Forelimb muscle (tissue), 1 donor: ENCODE results near the gene HGF. TPM values are rescaled to one million over a fixed set of nuclear protein-coding genes. Genes with fewer than 3 reads are reported as not detected.
"Not testable (repeated sequence)": the region's sequence is repeated elsewhere in the genome, so short reads cannot be mapped to it uniquely, and the experiment has no call there.

Experiments
- DNase-seq: peaks from one replicate; pipeline ENCODE4 v3.0.0-alpha.2; 2013; ENCODE audit warnings: low read depth
- polyA plus RNA-seq: library from polyadenylated mRNA; unstranded; fragments of 120-200 nt; gene quantifications from one replicate; pipeline ENCODE4 v1.2.1, GENCODE V29; 2013; ENCODE audit not compliant: insufficient read length

The HGF gene
- polyA plus RNA-seq: 5.0 TPM

- peak; percentile 65 for DNase-seq
Observed at GRCh38 chr7:81769891-81770727, at the start of gene HGF. Gene HGF (minus strand): TSS chr7:81770047. CDS start chr7:81769971, 76 bp downstream.

- DNase-seq: no peak
Observed at GRCh38 chr7:81816312-81816711, 46.5 kb upstream of the HGF start.

DNA sequence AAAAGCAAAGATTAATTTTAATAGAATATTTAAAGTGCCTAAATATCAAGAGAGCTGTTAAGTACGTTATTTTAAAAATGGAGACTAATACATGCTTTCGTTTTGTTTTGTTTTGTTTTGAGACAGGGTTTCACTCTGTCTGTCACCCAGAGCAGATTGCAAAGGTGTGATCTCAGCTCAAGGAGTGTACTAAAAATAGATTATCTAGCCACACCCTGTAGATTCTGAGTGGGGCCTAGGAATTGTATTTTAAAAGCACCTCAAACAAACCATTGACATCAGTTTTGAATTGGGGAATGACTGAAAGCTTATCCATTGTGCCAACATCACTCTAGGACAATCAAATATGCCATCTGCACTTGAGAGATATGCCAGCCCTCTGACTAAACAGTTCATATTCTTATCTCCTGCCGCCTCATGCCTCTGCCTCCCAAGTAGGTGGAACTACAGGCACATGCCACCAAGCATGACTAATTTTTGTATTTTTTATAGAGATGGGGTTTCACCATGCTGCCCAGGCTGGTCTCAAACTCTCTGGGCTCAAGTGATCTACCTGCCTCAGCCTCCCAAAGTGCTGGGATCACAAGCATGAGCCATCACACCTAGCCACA lies 43.1 kb upstream of the HGF start:
- DNase-seq: not testable (repeated sequence)

GRCh38 chr7:81811956-81812865 lies 42.4 kb upstream of the HGF start:
- no peak for DNase-seq

- DNase-seq: no peak
Observed at GRCh38 chr7:81810476-81811155, 40.8 kb upstream of the HGF start.

- not testable (repeated sequence) for DNase-seq
Observed at GRCh38 chr7:81808310-81808709, 38.5 kb upstream of the HGF start.

- no peak for DNase-seq
Observed at GRCh38 chr7:81803267-81803666, 33.4 kb upstream of the HGF start.

DNA sequence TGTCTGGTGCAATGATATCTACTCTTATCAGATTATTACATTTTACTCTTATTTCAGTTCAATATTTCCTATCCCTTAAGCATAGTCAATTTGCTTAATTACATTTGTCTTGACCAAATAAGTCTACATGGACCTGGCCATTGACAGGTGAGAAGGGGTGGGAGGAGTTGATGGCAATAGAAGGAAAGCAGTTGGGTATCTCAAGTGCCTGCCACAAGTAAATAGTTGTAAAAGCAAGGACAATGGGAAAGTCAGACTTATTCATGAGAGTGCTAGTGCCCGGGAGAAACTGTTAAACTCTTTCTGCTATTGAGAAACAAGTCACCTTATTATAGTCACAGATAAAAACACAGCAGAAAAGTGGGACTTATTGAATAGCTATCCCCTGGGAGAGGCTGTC lies 32.4 kb upstream of the HGF start:
- DNase-seq: no peak

- DNase-seq: no peak
Observed at GRCh38 chr7:81801532-81801931, 31.7 kb upstream of the HGF start.

DNA sequence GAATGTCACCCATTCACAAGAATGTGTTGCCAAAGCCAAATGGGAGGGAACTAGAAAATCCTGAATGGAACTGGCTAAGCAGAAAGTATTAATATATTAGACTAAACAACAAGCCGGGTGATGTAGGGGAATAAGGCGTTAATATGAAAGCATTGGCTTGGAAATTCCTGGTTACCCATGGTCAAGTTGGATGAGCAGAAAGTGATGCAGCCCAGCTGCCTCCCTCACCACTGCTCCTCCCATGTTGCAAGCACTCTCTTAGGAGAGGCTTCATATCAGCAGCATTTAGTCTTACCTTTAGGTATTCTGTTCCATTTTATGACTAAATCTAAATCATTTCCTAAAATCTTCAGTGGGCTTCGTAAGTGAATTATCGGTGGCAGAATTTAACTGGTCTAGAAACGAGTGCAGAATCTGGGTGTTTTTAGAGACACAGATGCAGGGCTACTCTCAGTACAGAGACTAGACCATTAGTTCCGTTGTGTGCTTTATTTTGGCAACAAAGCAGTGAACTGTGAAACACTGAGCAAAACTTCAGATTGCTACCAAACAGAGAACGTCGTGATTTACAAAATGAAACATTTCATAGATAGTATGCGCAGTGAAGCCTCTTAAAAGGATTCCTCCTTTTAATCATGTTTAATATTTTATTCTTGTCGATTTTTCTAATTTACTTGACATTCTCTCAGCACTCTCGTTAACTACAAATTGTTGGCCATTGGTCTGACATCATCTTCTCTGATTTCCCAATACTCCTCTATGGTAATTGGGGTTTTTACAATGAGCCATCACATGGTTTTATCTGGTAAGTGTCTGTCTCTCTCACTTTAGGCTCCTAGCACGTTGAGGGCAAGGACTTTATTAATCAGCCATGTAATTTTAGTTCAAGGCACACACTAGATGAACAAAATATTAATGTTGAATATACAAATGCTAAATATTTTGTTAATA lies 22.0 kb upstream of the HGF start:
- no peak for DNase-seq

DNA sequence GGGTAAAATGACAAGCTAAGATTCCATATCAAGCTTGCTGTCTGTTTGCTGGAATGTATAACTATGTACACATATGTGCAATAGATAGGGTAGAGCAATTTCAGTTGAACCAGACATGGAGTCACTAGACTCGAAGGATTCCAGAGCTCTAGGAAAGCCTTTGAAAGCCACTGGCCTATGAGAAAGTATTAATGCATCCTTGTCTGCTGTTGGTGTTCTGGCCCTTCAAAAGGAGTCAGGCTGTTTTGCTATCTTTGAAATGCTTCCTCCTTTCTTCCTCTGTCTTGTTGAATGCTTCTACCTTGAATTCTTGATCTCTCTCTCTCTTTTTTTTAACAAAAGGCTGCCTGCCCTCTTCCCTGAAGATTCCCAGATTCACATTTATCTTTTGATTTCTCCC lies 20.8 kb upstream of the HGF start:
- DNase-seq: no peak

DNA sequence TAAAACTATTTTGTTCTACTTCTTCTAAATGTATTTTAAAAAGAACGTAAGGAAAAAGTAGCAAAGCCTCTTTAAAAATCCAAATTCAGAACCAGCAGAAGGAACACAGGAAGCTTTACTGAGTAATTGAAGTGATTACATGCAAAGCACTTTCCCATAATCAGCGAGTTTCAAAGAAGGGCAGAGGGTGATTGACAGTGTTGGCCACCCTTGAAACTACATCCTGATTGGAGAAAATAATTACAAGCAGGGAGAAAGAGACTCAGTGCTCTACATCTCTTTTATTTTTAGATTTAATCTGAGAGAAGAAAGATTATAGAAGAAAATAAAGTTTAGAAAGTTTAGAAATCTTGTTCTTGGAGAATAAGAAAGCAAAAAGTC lies 20.3 kb upstream of the HGF start:
- DNase-seq: no peak

DNA sequence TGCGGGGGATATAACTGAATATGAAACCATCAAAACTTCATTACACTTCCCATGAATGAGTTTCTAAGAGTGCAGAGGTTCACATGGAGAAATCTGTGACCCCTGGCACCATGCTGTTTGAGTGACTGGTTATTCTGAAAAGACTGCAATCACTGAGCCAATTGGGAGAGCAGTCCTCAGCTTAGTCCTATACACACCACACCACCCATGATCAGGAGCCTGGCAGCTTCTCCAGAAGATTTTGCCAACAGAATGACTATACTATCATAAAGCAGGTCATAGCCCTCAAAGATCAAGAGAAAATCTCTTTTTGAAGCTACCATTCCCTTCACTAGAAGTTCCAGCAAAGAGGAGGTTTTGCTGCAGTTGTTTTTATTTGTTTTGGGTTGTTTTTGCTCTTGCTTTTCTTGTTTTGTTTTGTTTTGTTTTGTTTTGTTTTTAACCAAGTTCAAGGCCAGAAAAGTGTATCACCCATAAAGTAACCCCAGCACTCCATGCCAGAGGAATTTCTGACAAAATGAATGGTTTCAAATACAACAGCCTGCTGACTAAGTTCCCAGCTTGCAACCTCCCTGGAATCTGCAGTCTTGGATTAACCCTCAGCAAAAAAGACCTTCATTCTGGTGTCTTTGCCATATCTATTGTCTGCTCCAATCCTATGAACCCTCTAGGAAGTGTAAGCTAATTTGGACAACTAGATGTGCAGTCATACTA lies 19.7 kb upstream of the HGF start:
- no peak for DNase-seq

DNA sequence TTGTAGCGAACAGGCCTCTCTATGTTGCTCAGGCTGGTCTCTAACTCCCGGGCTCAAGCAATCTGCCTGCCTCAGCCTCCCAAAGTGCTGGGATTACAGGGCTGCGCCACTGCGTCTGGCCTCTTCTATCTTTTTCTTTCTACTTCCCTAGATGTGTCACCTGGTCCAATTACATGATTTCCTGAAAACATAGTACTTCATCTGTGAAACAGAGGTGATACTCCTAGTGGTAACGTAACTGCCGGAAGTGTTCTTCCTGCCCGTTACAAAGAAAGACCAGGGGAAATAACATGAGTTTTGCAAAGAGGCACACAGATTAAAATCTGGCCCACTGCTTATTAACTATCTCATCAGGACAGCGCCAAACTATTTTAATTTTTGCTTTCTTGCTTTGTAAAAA lies 18.4 kb upstream of the HGF start:
- DNase-seq: no peak

GRCh38 chr7:81783818-81784217 lies 14.0 kb upstream of the HGF start:
- DNase-seq: no peak

GRCh38 chr7:81780914-81781693 lies 11.3 kb upstream of the HGF start:
- DNase-seq: no peak

GRCh38 chr7:81779706-81780105 lies 9.9 kb upstream of the HGF start:
- no peak for DNase-seq

GRCh38 chr7:81777697-81778096 lies 7.8 kb upstream of the HGF start:
- DNase-seq: no peak
